Panc1 (cell line): ENCODE measurements around the gene PEPD.

ENCODE experiments used
- CTCF ChIP-seq: fragments of 450-650 bp; IDR thresholded peaks from 2 replicates; pipeline ENCODE4 v1.5.1; 2017; ENCODE audit warnings: mild to moderate bottlenecking
- POLR2AphosphoS5 ChIP-seq: IDR thresholded peaks from 2 replicates; pipeline ENCODE4 v1.6.1; 2012; ENCODE audit warnings: mild to moderate bottlenecking, low read depth, low read length, moderate library complexity
- REST ChIP-seq, 2 experiments: IDR thresholded peaks; 2 replicates each; pipeline ENCODE4 v1.6.1; 2011 to 2012; ENCODE audit warnings: low read depth in 2 of 2, control low read depth in 1 of 2, low read length in 1 of 2, mild to moderate bottlenecking in 1 of 2, moderate library complexity in 1 of 2; ENCODE audit not compliant: insufficient read depth in 1 of 2
- SIN3A ChIP-seq: IDR thresholded peaks from 2 replicates; pipeline ENCODE4 v1.6.1; 2012; ENCODE audit warnings: low read depth, mild to moderate bottlenecking, low read length, moderate library complexity, borderline replicate concordance; ENCODE audit not compliant: insufficient read depth

GRCh38 chr19:33469171-33470039 is 52.2 kb downstream of the PEPD start:
- no peak for TF ChIP-seq CTCF
- no peak for TF ChIP-seq SIN3A
- no peak for TF ChIP-seq POLR2AphosphoS5
- TF ChIP-seq REST (IDR thresholded peaks at IDR 0.05; ENCODE audit: insufficient read depth in 1 of 2, low read depth in 2 of 2, low read length in 1 of 2) = no peak
